Psoas muscle (tissue), 8 donors: ENCODE measurements around the gene USP13. TPM values are rescaled to one million over a fixed set of nuclear protein-coding genes. Genes with fewer than 3 reads are reported as not detected.
A peak's percentile ranks its signal among the peaks of the same experiment; 100 is the strongest.

Experiments used
- ATAC-seq, 4 donors: fragments of 200-7000 bp; cut with Tn5 transposase; one replicate each; pipeline ENCODE4 v1.9.1; 2020; ENCODE audit warnings: moderate library complexity in 3 of 4, mild to moderate bottlenecking in 2 of 4
- DNase-seq, 2 donors: peaks; one replicate each; pipeline ENCODE4 v3.0.0-alpha.2; 2020
- H3K27ac ChIP-seq: fragments of 200-600 bp; one replicate; pipeline ENCODE4 v1.8.0; 2022
- H3K27me3 ChIP-seq, 3 donors: fragments of 200-600 bp in 1 of 3; one replicate each; pipeline versions ENCODE4 v1.6.1 to v1.8.0; 2013 to 2022; ENCODE audit warnings: low read length in 2 of 3, mild to moderate bottlenecking in 2 of 3, moderate library complexity in 1 of 3; ENCODE audit not compliant: insufficient read depth in 3 of 3
- H3K36me3 ChIP-seq, 2 donors: fragments of 200-600 bp in 1 of 2; one replicate each; pipeline versions ENCODE4 v1.6.1 to v1.8.0; 2013 to 2022; ENCODE audit warnings: low read depth in 1 of 2, mild to moderate bottlenecking in 1 of 2, moderate library complexity in 1 of 2; ENCODE audit not compliant: insufficient read depth in 1 of 2
- H3K4me1 ChIP-seq: fragments of 200-600 bp; one replicate; pipeline ENCODE4 v1.8.0; 2022
- H3K4me3 ChIP-seq: fragments of 200-600 bp; one replicate; pipeline ENCODE4 v1.8.0; 2022; ENCODE audit warnings: mild to moderate bottlenecking
- H3K9me3 ChIP-seq: fragments of 200-600 bp; one replicate; pipeline ENCODE4 v1.8.0; 2022
- CTCF ChIP-seq: fragments of 200-600 bp; IDR thresholded peaks from one replicate; pipeline ENCODE4 v1.8.0; 2022; ENCODE audit warnings: antibody characterized with exemption
- WGBS, 3 donors: extraction: QIAGEN DNeasy Blood & Tissue Kit; methylation state at CpG; one replicate each; pipeline versions ENCODE4 v1.1.6 to v1.1.7; 2013; 5-methylcytosine and 5-hydroxymethylcytosine counted together
- intact Hi-C, 2 donors: fragments of 100-400 bp; cut with DNase I; formaldehyde crosslinking; loops; one replicate each; pipeline versions ENCODE4 v1.11.0 to v1.14.2; 2022
- long read RNA-seq, 2 donors: library from polyadenylated mRNA; unstranded; transcript quantifications; one replicate each; pipeline ENCODE4 v2.0.0, GENCODE V29; 2021
- polyA plus RNA-seq, 3 donors: library from polyadenylated mRNA; stranded (reverse); fragments of 200-250 nt; gene quantifications; one replicate each; pipeline ENCODE4 v1.2.3, GENCODE V29; 2013
- total RNA-seq, 4 donors: library from RNA; stranded (reverse); fragmentation: NEBNext Ultra II Directional in 2 of 4; extraction: Animal tissue kit (Norgen Biotek cat#: 25700) in 2 of 4; gene quantifications; one replicate each; pipeline versions ENCODE4 v1.2.1 to v1.2.4, GENCODE V29; 2021 to 2023
- donor health status: healthy with polysubstance abuse.
- donor health status: DM: no; HTN: no; CAD: no; lungs with moderate emphysema.
- donor health status: Bipolar disorder and iron deficiency.
- donor health status: healthy.
- donor health status: DM: yes; HTN: yes; CAD: no.
- donor health status: DM: no; HTN: no; CAD: no.
- donor health status: DM: no; HTN: no; CAD: no.
- donor health status: DM: yes; HTN: yes; CAD: no.

Gene USP13
- 100 to 1,000 TPM; 175 to 324 (median 269) TPM for total RNA-seq
- polyA plus RNA-seq, result 10 to 100 TPM; 16.1 to 96.0 (median 86.2) TPM
- long read RNA-seq, donor 1, full-length matches to known transcripts, result 356 of 445 reads
- long read RNA-seq, donor 1, partial matches to known transcripts, result 14 of 445 reads
- long read RNA-seq, donor 1, other reads (novel, unspliced or antisense), result 75 of 445 reads
- long read RNA-seq, donor 2, full-length matches to known transcripts, result 485 of 658 reads
- long read RNA-seq, donor 2, partial matches to known transcripts, result 35 of 658 reads
- long read RNA-seq, donor 2, other reads (novel, unspliced or antisense), result 138 of 658 reads

- peak within 1 kb of the TSS; percentile 98 for H3K27ac ChIP-seq
- WGBS, 3 donors, result 1% methylated on average over 44 to 56 of the region's 56 CpGs
Measured at GRCh38 chr3:179652447-179653095, at the start of gene USP13. Gene USP13, plus strand, starts transcription at chr3:179653040. Its CDS starts 186 bp downstream, at chr3:179653226.

GRCh38 chr3:179603321-179603720, 49.5 kb upstream of the USP13 start:
- H3K27ac ChIP-seq, result no peak overlapping the region
- peaks cover 27% of the 10 kb centered on the region for H3K4me1 ChIP-seq
- H3K27me3 ChIP-seq, result no peaks in the 10 kb centered on the region
- intact Hi-C loops, result loop anchor here in 1 of 2 donors (10.0 kb wide), 1 partner anchor 259 kb away; the partner anchor contains the start of gene MFN1
- 72 to 81% (median 77%) methylated on average over 4 of the region's 4 CpGs for WGBS, 3 donors
- DNase-seq (no peak), ATAC-seq (no peak)
- H3K4me3 ChIP-seq, result peak overlapping the region; percentile 82
- H3K36me3 ChIP-seq, result peaks cover 4 to 63% of the 10 kb centered on the region in 2 donors
- TF ChIP-seq CTCF, result no peak
- no peaks in the 10 kb centered on the region for H3K9me3 ChIP-seq

More at GRCh38 chr3:179652447-179653095, at the start of gene USP13:
- ATAC-seq, result peak; percentile 51 to 63 (median 62)
- peak; percentile 69 to 86 for DNase-seq
- peak within 1 kb of the TSS; percentile 91 for H3K4me3 ChIP-seq
- intact Hi-C loops, result loop anchor here (2.0 kb wide), 2 partner anchors 80 to 82 kb away; no protein-coding TSS in a partner anchor
- TF ChIP-seq CTCF, result peak; percentile 4
- H3K4me1 ChIP-seq, result peaks cover 31% of the 10 kb centered on the region
- no peaks in the 10 kb centered on the region for H3K27me3 ChIP-seq
- no peaks in the 10 kb centered on the region for H3K9me3 ChIP-seq
- H3K36me3 ChIP-seq, result no peaks in the 10 kb centered on the region

- peaks cover 27% of the 10 kb centered on the region for H3K4me1 ChIP-seq
Measured at GRCh38 chr3:179603831-179604230, 49.0 kb upstream of the USP13 start.

More at GRCh38 chr3:179603831-179604230, 49.0 kb upstream of the USP13 start:
- no peaks in the 10 kb centered on the region for H3K9me3 ChIP-seq
- H3K27ac ChIP-seq, result peak overlapping the region; percentile 86
- DNase-seq (no peak), ATAC-seq (no peak)
- peaks cover 4 to 63% of the 10 kb centered on the region in 2 donors for H3K36me3 ChIP-seq
- no peak for TF ChIP-seq CTCF
- no peaks in the 10 kb centered on the region for H3K27me3 ChIP-seq
- WGBS, 3 donors, result 2% methylated on average over 3 of the region's 3 CpGs
- H3K4me3 ChIP-seq, result peak overlapping the region; percentile 82
- intact Hi-C loops, result loop anchor here in 1 of 2 donors (10.0 kb wide), 1 partner anchor 259 kb away; the partner anchor contains the start of gene MFN1
